ENCODE measurements around the gene CAV2. TPM values are rescaled to one million over a fixed set of nuclear protein-coding genes. Genes with fewer than 3 reads are reported as not detected.

Gene CAV2
- total RNA-seq, 4 donors from 2014 or later, result 122 to 246 (median 202) TPM

- TF ChIP-seq, protein P1, sequence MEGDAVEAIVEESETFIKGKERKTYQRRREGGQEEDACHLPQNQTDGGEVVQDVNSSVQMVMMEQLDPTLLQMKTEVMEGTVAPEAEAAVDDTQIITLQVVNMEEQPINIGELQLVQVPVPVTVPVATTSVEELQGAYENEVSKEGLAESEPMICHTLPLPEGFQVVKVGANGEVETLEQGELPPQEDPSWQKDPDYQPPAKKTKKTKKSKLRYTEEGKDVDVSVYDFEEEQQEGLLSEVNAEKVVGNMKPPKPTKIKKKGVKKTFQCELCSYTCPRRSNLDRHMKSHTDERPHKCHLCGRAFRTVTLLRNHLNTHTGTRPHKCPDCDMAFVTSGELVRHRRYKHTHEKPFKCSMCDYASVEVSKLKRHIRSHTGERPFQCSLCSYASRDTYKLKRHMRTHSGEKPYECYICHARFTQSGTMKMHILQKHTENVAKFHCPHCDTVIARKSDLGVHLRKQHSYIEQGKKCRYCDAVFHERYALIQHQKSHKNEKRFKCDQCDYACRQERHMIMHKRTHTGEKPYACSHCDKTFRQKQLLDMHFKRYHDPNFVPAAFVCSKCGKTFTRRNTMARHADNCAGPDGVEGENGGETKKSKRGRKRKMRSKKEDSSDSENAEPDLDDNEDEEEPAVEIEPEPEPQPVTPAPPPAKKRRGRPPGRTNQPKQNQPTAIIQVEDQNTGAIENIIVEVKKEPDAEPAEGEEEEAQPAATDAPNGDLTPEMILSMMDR (IDR thresholded peaks at IDR 0.05; ENCODE audit: low read depth), result no peak
Measured at GRCh38 chr7:116532102-116532688, 32.7 kb downstream of the CAV2 start.

- TF ChIP-seq, protein P1 (IDR thresholded peaks at IDR 0.05; ENCODE audit: low read depth), result no peak
Measured at GRCh38 chr7:116534790-116535189, 35.3 kb downstream of the CAV2 start.

- TF ChIP-seq, protein P1 (IDR thresholded peaks at IDR 0.05; ENCODE audit: low read depth), result no peak
Measured at GRCh38 chr7:116535416-116535815, 35.9 kb downstream of the CAV2 start.

DNA sequence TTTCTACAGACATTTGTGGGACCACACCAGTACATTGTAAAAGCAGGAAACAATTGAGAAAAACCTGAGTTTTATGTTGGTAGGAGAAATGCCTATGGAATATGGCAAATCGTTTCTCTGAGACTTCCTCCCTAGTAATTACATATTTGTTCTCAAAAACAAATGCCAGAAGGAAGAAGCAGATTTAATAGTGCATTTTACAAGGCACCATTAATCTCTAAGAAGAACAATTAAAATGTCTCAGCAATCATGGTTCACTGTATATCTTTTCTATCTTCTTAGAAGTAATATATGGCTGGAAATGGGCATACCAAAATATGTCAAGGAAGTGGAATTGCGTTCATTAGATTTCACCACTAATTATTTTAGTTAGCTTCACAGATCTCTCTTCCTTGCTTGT is 38.6 kb downstream of the CAV2 start:
- TF ChIP-seq, protein P1 (IDR thresholded peaks at IDR 0.05; ENCODE audit: low read depth), result no peak

DNA sequence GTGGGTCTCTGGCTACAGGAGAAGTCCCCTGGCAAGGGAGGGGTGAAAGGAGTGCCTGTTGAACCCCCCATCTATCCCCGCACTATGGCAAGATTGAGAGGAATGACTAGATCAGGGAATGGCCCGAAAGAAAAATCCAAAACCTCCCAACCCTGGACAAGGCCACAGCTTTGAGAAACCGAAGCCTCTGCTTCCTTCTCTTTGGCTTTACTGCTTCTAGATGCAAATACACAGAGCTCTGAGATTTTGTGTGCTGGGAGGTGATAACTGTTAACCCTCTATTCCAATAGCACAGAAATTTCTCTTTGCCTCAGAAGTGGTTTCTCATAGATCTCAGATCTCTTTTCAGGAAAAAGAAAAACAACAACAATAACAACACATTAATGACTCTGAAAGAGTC is 40.3 kb downstream of the CAV2 start:
- TF ChIP-seq, protein P1 (IDR thresholded peaks at IDR 0.05; ENCODE audit: low read depth), result no peak

GRCh38 chr7:116540743-116541142 is 41.2 kb downstream of the CAV2 start:
- TF ChIP-seq, protein P1 (IDR thresholded peaks at IDR 0.05; ENCODE audit: low read depth), result no peak

- TF ChIP-seq, protein P1 (IDR thresholded peaks at IDR 0.05; ENCODE audit: low read depth), result no peak
Measured at GRCh38 chr7:116541951-116542350, 42.4 kb downstream of the CAV2 start.

All from subcutaneous adipose tissue (tissue), 4 donors.